GM12878 (cell line): ENCODE results near the gene IRF4. TPM values are rescaled to one million over a fixed set of nuclear protein-coding genes. Genes with fewer than 3 reads are reported as not detected.
A peak's percentile ranks its signal among the peaks of the same experiment; 100 is the strongest.

Experiments used
- CEBPZ ChIP-seq: fragments of 150-350 bp; IDR thresholded peaks from 2 replicates; pipeline ENCODE4 v1.6.1; 2016; ENCODE audit warnings: low read depth, low read length
- DPF2 ChIP-seq: fragments of 450-650 bp; IDR thresholded peaks from 2 replicates; pipeline ENCODE4 v1.6.1; 2017; ENCODE audit warnings: mild to moderate bottlenecking
- EED ChIP-seq: sonication (generic); IDR thresholded peaks from 2 replicates; pipeline ENCODE4 v1.6.1; 2016; ENCODE audit warnings: antibody characterized with exemption, low read depth
- GABPA ChIP-seq: IDR thresholded peaks from 2 replicates; pipeline ENCODE4 v1.6.1; 2014; ENCODE audit warnings: antibody characterized with exemption, low read depth, mild to moderate bottlenecking, inconsistent platforms
- JUNB ChIP-seq: IDR thresholded peaks from 2 replicates; pipeline ENCODE4 v1.6.1; 2016; ENCODE audit warnings: antibody characterized with exemption, mild to moderate bottlenecking
- MEF2A ChIP-seq: IDR thresholded peaks from 2 replicates; pipeline ENCODE4 v1.6.1; 2011; ENCODE audit warnings: low read depth, mild to moderate bottlenecking, low read length, moderate library complexity; ENCODE audit not compliant: insufficient read depth
- MTA3 ChIP-seq: IDR thresholded peaks from 2 replicates; pipeline ENCODE4 v1.6.1; 2012; ENCODE audit warnings: low read length, inconsistent platforms, borderline replicate concordance
- NR2F1 ChIP-seq: fragments of 450-650 bp; conservative IDR thresholded peaks from 2 replicates; pipeline ENCODE4 v1.6.1; 2017; ENCODE audit warnings: mild to moderate bottlenecking
- RAD21 ChIP-seq: IDR thresholded peaks from 2 replicates; pipeline ENCODE4 v1.6.1; 2011; ENCODE audit warnings: mild to moderate bottlenecking, low read depth, low read length, moderate library complexity; ENCODE audit not compliant: insufficient read depth
- RELA ChIP-seq: fragments of 450-650 bp; IDR thresholded peaks from 2 replicates; pipeline ENCODE4 v1.8.0; 2014; ENCODE audit warnings: borderline replicate concordance; ENCODE audit not compliant: partially characterized antibody
- RFX5 ChIP-seq: IDR thresholded peaks from 2 replicates; pipeline ENCODE4 v1.6.1; 2011; ENCODE audit warnings: low read depth, low read length, improper control_type of control experiment
- SPI1 ChIP-seq: IDR thresholded peaks from 2 replicates; pipeline ENCODE4 v1.6.1; 2011; ENCODE audit warnings: low read depth, mild to moderate bottlenecking, low read length, moderate library complexity, borderline replicate concordance; ENCODE audit not compliant: insufficient read depth
- ZBTB40 ChIP-seq: fragments of 450-650 bp; IDR thresholded peaks from 2 replicates; pipeline ENCODE4 v1.6.1; 2016; ENCODE audit warnings: mild to moderate bottlenecking, moderate library complexity, borderline replicate concordance
- ZNF592 ChIP-seq: fragments of 450-650 bp; IDR thresholded peaks from 2 replicates; pipeline ENCODE4 v1.6.1; 2017; ENCODE audit warnings: mild to moderate bottlenecking, moderate library complexity
- polyA plus RNA-seq, 11 experiments: library from polyadenylated mRNA; depleted of rRNA in 4 of 11; unstranded in 6 of 11; stranded (reverse) in 5 of 11; fragments of >200 nt; fragmentation: Nextera tagmentation in 4 of 11; fragmentation: Illumina TruSeq in 1 of 11; extraction: Ambion mirVana in 4 of 11; extraction: Trizol in 1 of 11; gene quantifications; 1 replicate in 1 of 11; 2 replicates in 10 of 11; pipeline versions ENCODE4 v1.2.1 to v1.2.3, GENCODE V29; 2011 to 2016; ENCODE audit warnings: inconsistent platforms in 2 of 11, missing spikeins in 2 of 11, low read depth in 1 of 11
- total RNA-seq, 4 experiments: library from RNA; depleted of rRNA in 3 of 4; stranded (reverse); fragments of >200 nt in 3 of 4; fragmentation: Illumina TruSeq in 1 of 4; extraction: Trizol in 1 of 4; gene quantifications; 2 replicates each; pipeline versions ENCODE4 v1.2.1 to v1.2.3, GENCODE V29; 2013 to 2021

The IRF4 gene
- total and polyA plus RNA-seq, 10 of the 15 experiments (the other 5 are each of a cell fraction or from before 2014, with no cell fraction given), result 50.0 to 495 (median 257) TPM

GRCh38 chr6:379410-380181 is 12.0 kb upstream of the IRF4 start (continued):
- TF ChIP-seq CEBPZ (no peak), JUNB (no peak), MTA3 (no peak), NR2F1 (no peak), ZNF592 (no peak), SPI1 (peak; percentile 69), DPF2 (no peak), RELA (no peak), ZBTB40 (no peak), EED (0 out of 2 replicates have a peak, but pooled peaks have one; percentile 52), RFX5 (no peak), MEF2A (0 out of 2 replicates have a peak, but pooled peaks have one; percentile 7), RAD21 (0 out of 2 replicates have a peak, but pooled peaks have one; percentile 4), GABPA (no peak)
